ENCODE data around the gene PRR16. TPM values are rescaled to one million over a fixed set of nuclear protein-coding genes. Genes with fewer than 3 reads are reported as not detected.

PRR16 gene
- 6.1 and 18.0 TPM in 2 replicates for total RNA-seq

GRCh38 chr5:120463991-120464626 lies at the start of gene PRR16:
Gene PRR16 (plus strand): TSS chr5:120464300.

